ENCODE data around the gene NCCRP1. TPM values are rescaled to one million over a fixed set of nuclear protein-coding genes. Genes with fewer than 3 reads are reported as not detected.

Gene NCCRP1
- total and polyA plus RNA-seq, 8 donors = 0.96 to 8.5 (median 3.2) TPM

- H3K9me3 ChIP-seq = no peaks in the 10 kb centered on the region
- 49 to 54% methylated on average over 7 to 8 of the region's 8 CpGs for WGBS, 2 donors
Observed at GRCh38 chr19:39187552-39187943, 9.2 kb upstream of the NCCRP1 start.

GRCh38 chr19:39188960-39189359 lies 7.8 kb upstream of the NCCRP1 start:
- intact Hi-C loops (cut with DNase I) = loop anchor here in 2 of 3 donors (5.0 to 10.0 kb wide), 2 partner anchors 54 to 57 kb away; no protein-coding TSS in a partner anchor

More at GRCh38 chr19:39187552-39187943, 9.2 kb upstream of the NCCRP1 start:
- ATAC-seq (peak in 3 of 4 donors; percentile 9 to 16 (median 16)), DNase-seq (no peak), FAIRE-seq (no peak)
- Histone ChIP-seq H3K27ac (no peak overlapping the region), H3K27me3 (no peaks in the 10 kb centered on the region), H3K4me1 (no peaks in the 10 kb centered on the region), H3K4me3 (no peak overlapping the region), H3K36me3 (no peaks in the 10 kb centered on the region)
- intact Hi-C loops (cut with DNase I) = loop anchor here in 2 of 3 donors (5.0 to 10.0 kb wide), 2 partner anchors 53 to 55 kb away; no protein-coding TSS in a partner anchor
- TF ChIP-seq CTCF (IDR thresholded peaks at IDR 0.05) = no peak

GRCh38 chr19:39190768-39191167 lies 6.0 kb upstream of the NCCRP1 start:
- no peaks in the 10 kb centered on the region for H3K9me3 ChIP-seq
- intact Hi-C loops (cut with DNase I) = no loop called here
- no peak for FAIRE-seq
- no peak overlapping the region for H3K27ac ChIP-seq
- H3K36me3 ChIP-seq = no peaks in the 10 kb centered on the region
- H3K4me1 ChIP-seq = peaks cover under 1 to 9% (median 4%) of the 10 kb centered on the region in 3 donors
- no peak overlapping the region for H3K4me3 ChIP-seq
- H3K27me3 ChIP-seq = no peaks in the 10 kb centered on the region
- ATAC-seq = no peak
- no peak for DNase-seq
- TF ChIP-seq CTCF (IDR thresholded peaks at IDR 0.05) = no peak
- 54 to 57% methylated on average over 11 of the region's 11 CpGs for WGBS, 2 donors

More at GRCh38 chr19:39188960-39189359, 7.8 kb upstream of the NCCRP1 start:
- 57 to 63% methylated on average over 6 of the region's 6 CpGs for WGBS, 2 donors
- DNase-seq (no peak), ATAC-seq (no peak), FAIRE-seq (no peak)
- Histone ChIP-seq H3K9me3 (no peaks in the 10 kb centered on the region), H3K4me3 (no peak overlapping the region), H3K27me3 (no peaks in the 10 kb centered on the region), H3K27ac (no peak overlapping the region), H3K36me3 (no peaks in the 10 kb centered on the region), H3K4me1 (peaks cover 0 to 5% (median 3%) of the 10 kb centered on the region in 3 donors)
- TF ChIP-seq CTCF (IDR thresholded peaks at IDR 0.05) = no peak

GRCh38 chr19:39192846-39193245 lies 3.9 kb upstream of the NCCRP1 start:
- Histone ChIP-seq H3K9me3 (no peaks in the 10 kb centered on the region), H3K36me3 (no peaks in the 10 kb centered on the region), H3K27me3 (no peaks in the 10 kb centered on the region), H3K4me1 (peaks cover 7 to 22% (median 10%) of the 10 kb centered on the region in 3 donors), H3K4me3 (no peak overlapping the region), H3K27ac (no peak overlapping the region)
- WGBS, 2 donors = 90 to 96% methylated on average over 2 of the region's 2 CpGs
- no peak for DNase-seq
- FAIRE-seq = no peak
- TF ChIP-seq CTCF (IDR thresholded peaks at IDR 0.05) = no peak
- ATAC-seq = no peak
- intact Hi-C loops (cut with DNase I) = no loop called here

- ATAC-seq = peak; percentile 38 to 75 (median 66)
- Histone ChIP-seq H3K4me1 (peaks cover 7 to 24% (median 10%) of the 10 kb centered on the region in 3 donors), H3K4me3 (no peak overlapping the region), H3K36me3 (no peaks in the 10 kb centered on the region), H3K9me3 (no peaks in the 10 kb centered on the region), H3K27ac (peak overlapping the region; percentile 19 to 73 (median 30)), H3K27me3 (no peaks in the 10 kb centered on the region)
- 3 to 7% methylated on average over 8 of the region's 8 CpGs for WGBS, 2 donors
- intact Hi-C loops (cut with DNase I) = no loop called here
- no peak for FAIRE-seq
- peak; percentile 68 to 89 (median 82) for DNase-seq
- no peak for TF ChIP-seq CTCF (IDR thresholded peaks at IDR 0.05)
Observed at GRCh38 chr19:39193803-39194202, 3.0 kb upstream of the NCCRP1 start.

Measured in pancreas (tissue), 10 donors.